Ascending aorta (tissue), 2 donors: ENCODE results near the gene CHGA. TPM values are rescaled to one million over a fixed set of nuclear protein-coding genes. Genes with fewer than 3 reads are reported as not detected.

Experiments used
- DNase-seq, 2 donors: peaks; one replicate each; pipeline ENCODE4 v3.0.0-alpha.2; 2019; ENCODE audit warnings: low spot score in 2 of 2
- H3K27ac ChIP-seq, 2 donors: fragments of 200-600 bp; sonication (generic); one replicate each; pipeline ENCODE4 v1.5.1; 2016 to 2017; ENCODE audit warnings: mild to moderate bottlenecking in 1 of 2
- H3K27me3 ChIP-seq: fragments of 200-600 bp; sonication (generic); one replicate; pipeline ENCODE4 v1.5.1; 2017
- H3K36me3 ChIP-seq, 2 donors: fragments of 200-600 bp; sonication (generic); one replicate each; pipeline ENCODE4 v1.5.1; 2016
- H3K4me1 ChIP-seq, 2 donors: fragments of 200-600 bp; sonication (generic); one replicate each; pipeline ENCODE4 v1.5.1; 2016 to 2017; ENCODE audit warnings: mild to moderate bottlenecking in 1 of 2
- H3K4me3 ChIP-seq, 2 donors: fragments of 200-600 bp; sonication (generic); one replicate each; pipeline ENCODE4 v1.5.1; 2016 to 2017; ENCODE audit warnings: mild to moderate bottlenecking in 1 of 2
- H3K9me3 ChIP-seq, 2 donors: fragments of 200-600 bp; sonication (generic); one replicate each; pipeline ENCODE4 v1.5.1; 2016
- intact Hi-C: fragments of 100-400 bp; cut with DNase I; formaldehyde crosslinking; loops from one replicate; pipeline ENCODE4 v1.15.1; 2023
- total RNA-seq: library from RNA; depleted of rRNA; stranded (reverse); fragments of >200 nt; gene quantifications from one replicate; pipeline ENCODE4 v1.1.0, GENCODE V29; 2016
- TF ChIP-seq, protein P1 (sequence below), 3 experiments: fragments of 200-600 bp in 2 of 3; fragments of 450-650 bp in 1 of 3; sonication (generic) in 2 of 3; IDR thresholded peaks; one replicate each; pipeline ENCODE4 v1.5.1; 2016 to 2019; ENCODE audit warnings: antibody characterized with exemption in 3 of 3, mild to moderate bottlenecking in 1 of 3, moderate library complexity in 1 of 3

CHGA gene
- total RNA-seq, 1 donor from 2014 or later = 0.32 TPM

DNA sequence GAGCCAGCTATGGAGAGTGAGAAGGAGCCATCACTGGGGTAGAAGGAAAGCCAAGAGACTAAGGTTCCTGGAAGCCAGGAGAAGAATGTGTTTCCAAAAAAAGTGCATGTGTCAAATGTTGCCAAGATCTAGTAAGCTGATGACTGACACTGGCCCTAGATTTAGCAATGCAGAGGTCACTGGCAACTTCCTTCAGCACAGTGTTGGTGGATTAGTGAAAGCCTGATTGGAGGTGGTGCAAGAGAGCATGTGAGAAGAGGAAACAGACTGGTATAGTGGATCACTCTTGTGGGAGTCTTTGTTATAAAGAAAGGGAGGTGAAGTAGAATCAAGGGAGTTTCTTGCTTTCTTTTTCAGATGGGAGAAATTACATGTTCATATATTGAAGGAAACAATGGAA lies 34.1 kb upstream of the CHGA start:
- intact Hi-C loops = no loop called here
- TF ChIP-seq, protein P1, sequence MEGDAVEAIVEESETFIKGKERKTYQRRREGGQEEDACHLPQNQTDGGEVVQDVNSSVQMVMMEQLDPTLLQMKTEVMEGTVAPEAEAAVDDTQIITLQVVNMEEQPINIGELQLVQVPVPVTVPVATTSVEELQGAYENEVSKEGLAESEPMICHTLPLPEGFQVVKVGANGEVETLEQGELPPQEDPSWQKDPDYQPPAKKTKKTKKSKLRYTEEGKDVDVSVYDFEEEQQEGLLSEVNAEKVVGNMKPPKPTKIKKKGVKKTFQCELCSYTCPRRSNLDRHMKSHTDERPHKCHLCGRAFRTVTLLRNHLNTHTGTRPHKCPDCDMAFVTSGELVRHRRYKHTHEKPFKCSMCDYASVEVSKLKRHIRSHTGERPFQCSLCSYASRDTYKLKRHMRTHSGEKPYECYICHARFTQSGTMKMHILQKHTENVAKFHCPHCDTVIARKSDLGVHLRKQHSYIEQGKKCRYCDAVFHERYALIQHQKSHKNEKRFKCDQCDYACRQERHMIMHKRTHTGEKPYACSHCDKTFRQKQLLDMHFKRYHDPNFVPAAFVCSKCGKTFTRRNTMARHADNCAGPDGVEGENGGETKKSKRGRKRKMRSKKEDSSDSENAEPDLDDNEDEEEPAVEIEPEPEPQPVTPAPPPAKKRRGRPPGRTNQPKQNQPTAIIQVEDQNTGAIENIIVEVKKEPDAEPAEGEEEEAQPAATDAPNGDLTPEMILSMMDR (IDR thresholded peaks at IDR 0.05) = no peak
- no peak overlapping the region for H3K4me3 ChIP-seq
- H3K36me3 ChIP-seq = no peaks in the 10 kb centered on the region
- no peaks in the 10 kb centered on the region for H3K9me3 ChIP-seq
- H3K4me1 ChIP-seq = no peaks in the 10 kb centered on the region
- no peaks in the 10 kb centered on the region for H3K27me3 ChIP-seq
- no peak overlapping the region for H3K27ac ChIP-seq
- DNase-seq = no peak

DNA sequence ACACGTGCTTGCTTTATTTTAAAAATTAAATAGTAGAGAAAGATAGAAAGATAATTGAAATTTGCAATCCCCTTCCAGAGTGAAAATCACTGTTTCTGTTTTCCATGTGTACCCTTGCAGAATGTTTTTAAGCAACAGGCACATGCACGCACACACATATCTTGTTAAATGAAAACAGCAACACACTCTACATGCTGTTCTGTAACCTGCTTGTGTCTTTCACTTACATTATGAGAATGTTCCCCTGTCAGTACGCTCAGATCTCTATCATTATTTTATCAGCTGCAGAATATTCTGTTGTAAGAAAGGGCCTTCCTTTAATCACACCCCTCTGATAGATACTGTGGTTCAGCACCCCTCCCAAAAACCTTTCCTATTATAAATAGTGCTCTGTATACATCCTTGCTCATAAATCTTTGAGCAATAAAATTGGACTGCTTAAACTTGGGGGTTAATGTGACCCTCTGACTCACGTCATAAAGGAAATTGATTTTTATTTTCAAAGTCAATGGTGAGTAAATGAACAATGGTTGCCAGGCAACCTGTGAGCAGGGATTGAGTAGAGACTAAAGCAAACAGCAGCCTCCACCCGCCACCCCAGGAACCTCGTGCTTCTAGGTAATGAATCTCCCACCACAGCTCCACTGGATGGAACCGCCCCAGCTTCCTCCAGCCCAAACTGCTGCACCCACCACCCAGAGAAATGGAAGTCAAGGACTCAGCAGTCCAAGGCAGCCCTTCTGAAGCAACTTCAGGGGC lies 31.9 kb upstream of the CHGA start:
- no peak overlapping the region for H3K27ac ChIP-seq
- intact Hi-C loops = no loop called here
- no peaks in the 10 kb centered on the region for H3K36me3 ChIP-seq
- TF ChIP-seq, protein P1 (IDR thresholded peaks at IDR 0.05) = no peak
- no peak overlapping the region for H3K4me3 ChIP-seq
- no peak for DNase-seq
- H3K9me3 ChIP-seq = no peaks in the 10 kb centered on the region
- no peaks in the 10 kb centered on the region for H3K4me1 ChIP-seq
- no peaks in the 10 kb centered on the region for H3K27me3 ChIP-seq

DNA sequence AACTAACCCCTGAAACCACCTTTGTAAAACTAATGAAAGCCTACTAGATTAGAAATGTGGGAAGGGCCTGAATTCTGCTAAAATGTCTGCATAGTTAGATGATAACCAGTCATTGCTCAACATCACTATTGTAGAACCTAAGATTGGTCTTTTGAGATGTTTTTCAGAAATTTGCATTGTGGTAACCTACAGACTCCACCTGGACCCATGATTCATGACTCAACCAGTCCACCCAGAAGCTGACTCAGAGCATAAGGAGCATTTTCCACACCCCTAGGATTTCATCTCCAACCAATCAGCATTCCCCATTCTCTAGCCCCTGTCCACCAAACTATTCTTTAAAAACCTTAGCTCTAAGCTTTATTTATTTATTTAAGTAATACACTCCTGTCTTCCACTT lies 30.4 kb upstream of the CHGA start:
- H3K27me3 ChIP-seq = no peaks in the 10 kb centered on the region

DNA sequence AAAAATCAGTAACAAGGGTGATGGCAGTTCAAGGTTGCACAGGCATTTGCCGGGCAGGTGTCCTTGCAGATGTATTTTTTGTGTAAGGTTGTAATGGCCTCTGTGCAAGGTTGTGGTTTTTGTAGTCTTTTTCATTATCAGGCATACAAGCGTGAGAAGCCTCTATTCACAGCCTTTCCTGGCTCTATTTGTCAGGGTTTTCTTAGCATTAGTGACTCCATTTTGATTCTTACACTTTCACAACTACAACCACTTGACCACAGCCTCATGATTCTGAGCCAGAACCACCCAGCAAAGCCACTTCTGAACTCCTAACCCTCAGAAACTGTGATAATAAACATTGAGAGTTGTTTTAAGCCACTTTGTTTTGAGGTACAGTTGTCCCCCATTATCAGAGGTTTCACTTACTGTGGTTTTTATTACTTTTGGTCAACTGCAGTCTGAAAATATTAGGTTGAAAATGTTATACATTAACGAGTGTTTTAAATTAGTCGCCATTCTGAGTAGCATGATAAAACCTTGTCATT lies 27.5 kb upstream of the CHGA start:
- Histone ChIP-seq H3K27ac (no peak overlapping the region), H3K9me3 (no peaks in the 10 kb centered on the region), H3K36me3 (no peaks in the 10 kb centered on the region), H3K4me3 (no peak overlapping the region), H3K4me1 (no peaks in the 10 kb centered on the region), H3K27me3 (no peaks in the 10 kb centered on the region)
- TF ChIP-seq, protein P1 (IDR thresholded peaks at IDR 0.05) = no peak
- DNase-seq = no peak
- intact Hi-C loops = no loop called here

More for the DNA sequence above, 30.4 kb upstream of the CHGA start:
- Histone ChIP-seq H3K4me1 (no peaks in the 10 kb centered on the region), H3K36me3 (no peaks in the 10 kb centered on the region), H3K4me3 (no peak overlapping the region), H3K9me3 (no peaks in the 10 kb centered on the region), H3K27ac (no peak overlapping the region)
- TF ChIP-seq, protein P1 (IDR thresholded peaks at IDR 0.05) = no peak
- intact Hi-C loops = no loop called here
- DNase-seq = no peak

DNA sequence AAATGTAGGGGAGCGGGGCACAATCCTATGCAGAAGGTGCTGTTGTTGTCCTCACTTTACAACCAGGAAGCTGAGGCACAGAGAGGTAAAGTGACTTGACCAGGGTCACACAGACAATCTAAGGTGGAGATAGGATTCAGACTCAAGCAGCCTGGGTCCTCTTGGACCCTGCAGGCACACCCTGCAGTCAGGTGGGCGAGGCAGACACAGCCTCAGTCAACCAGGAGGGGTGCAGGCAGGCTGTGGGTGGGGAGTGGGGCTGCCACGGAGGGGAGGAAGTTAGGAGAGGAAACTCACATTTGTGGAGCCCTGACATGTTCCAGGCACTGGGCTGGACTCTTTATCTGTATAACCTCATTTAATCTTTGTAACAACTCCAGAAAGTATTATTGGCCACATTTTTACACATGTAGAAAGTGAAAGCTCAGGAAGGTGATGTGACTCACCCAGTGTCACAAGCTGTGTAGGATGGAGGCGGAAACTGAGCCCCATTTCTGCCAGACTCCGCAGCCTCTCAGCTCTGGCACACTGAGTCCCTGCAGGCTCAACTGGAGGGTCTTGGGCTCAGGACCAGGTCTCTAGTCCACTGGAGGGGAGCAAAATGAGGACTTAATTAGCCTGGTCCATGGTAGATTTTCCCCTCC lies 24.9 kb upstream of the CHGA start:
- intact Hi-C loops = no loop called here
- no peaks in the 10 kb centered on the region for H3K9me3 ChIP-seq
- H3K36me3 ChIP-seq = no peaks in the 10 kb centered on the region
- no peaks in the 10 kb centered on the region for H3K27me3 ChIP-seq
- TF ChIP-seq, protein P1 (IDR thresholded peaks at IDR 0.05) = no peak
- no peak overlapping the region for H3K27ac ChIP-seq
- H3K4me1 ChIP-seq = no peaks in the 10 kb centered on the region
- no peak for DNase-seq
- no peak overlapping the region for H3K4me3 ChIP-seq
